DMS153 treated with DMSO at 0.1 percent for 48 hours (cell line): Measurements from ENCODE around the gene PTPRG.

Source experiments
- DNase-seq: peaks from one replicate; lab custom pipeline; 2025; ENCODE audit not compliant: unreplicated experiment; lab: John Stamatoyannopoulos, UW

Gene PTPRG

GRCh38 chr3:62093025-62093424 lies 531.7 kb downstream of the PTPRG start:
- no peak for DNase-seq

GRCh38 chr3:62094461-62094860 lies 533.1 kb downstream of the PTPRG start:
- DNase-seq, result no peak

- DNase-seq, result no peak
Measured at GRCh38 chr3:62095080-62095479, 533.7 kb downstream of the PTPRG start.

DNA sequence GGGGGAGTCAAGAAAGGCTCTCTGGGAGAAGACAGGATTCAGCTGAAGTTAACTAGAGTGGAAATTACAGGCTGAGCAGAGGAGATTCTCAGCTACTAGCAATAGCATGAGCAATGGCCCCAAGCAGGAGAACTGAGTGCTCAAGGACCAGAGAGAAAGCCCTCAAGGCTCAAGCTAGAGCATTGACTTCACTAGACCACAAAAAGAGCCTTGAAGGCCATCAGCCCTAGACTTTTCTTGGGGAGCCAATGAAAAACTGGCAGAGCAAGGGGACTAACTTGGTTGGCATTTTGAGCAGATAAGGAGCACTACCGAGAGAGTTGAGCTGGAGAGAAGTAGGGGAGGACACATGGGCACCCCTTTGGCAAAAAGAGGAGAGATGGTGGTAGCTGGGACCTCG lies 534.4 kb downstream of the PTPRG start:
- no peak for DNase-seq

GRCh38 chr3:62096521-62096920 lies 535.1 kb downstream of the PTPRG start:
- no peak for DNase-seq

GRCh38 chr3:62097121-62097520 lies 535.8 kb downstream of the PTPRG start:
- no peak for DNase-seq

- no peak for DNase-seq
Measured at GRCh38 chr3:62098646-62099365, 537.4 kb downstream of the PTPRG start.

DNA sequence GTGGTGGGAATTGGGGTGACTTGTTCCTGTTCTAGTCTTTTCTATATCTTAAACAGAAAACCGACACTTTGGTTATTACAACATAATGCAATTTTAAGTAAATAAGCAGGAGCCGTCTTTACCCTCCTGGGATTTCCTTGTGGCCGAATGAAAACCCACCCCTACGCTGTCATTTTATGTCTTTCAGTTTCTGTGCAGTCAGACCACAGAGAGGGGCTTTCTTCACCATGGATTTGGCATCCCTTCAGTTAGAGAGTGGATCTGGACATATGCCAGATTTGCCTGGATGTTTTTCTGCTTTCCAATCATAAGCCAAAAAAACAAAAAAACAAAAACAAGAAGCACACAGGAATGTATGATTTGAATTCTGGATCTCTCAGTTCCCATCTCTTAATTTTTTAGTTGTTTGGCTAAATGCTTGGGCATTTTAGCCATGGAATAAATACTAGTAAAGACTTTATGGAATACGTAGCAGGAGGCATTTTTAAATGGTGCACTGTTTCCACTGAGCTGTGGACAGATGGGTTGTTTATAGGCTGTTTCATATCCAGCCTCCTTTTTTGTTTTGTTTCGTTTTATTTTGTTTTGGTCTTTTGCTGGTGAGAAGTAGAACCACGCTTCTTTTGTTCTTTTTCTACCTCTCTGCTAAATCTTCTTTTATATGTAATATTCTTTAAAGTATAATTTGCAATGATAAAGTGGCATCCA lies 539.1 kb downstream of the PTPRG start:
- no peak for DNase-seq

- DNase-seq, result no peak
Measured at GRCh38 chr3:62101488-62101887, 540.1 kb downstream of the PTPRG start.

GRCh38 chr3:62103531-62103930 lies 542.2 kb downstream of the PTPRG start:
- DNase-seq, result no peak

GRCh38 chr3:62109534-62109933 lies 548.2 kb downstream of the PTPRG start:
- no peak for DNase-seq

DNA sequence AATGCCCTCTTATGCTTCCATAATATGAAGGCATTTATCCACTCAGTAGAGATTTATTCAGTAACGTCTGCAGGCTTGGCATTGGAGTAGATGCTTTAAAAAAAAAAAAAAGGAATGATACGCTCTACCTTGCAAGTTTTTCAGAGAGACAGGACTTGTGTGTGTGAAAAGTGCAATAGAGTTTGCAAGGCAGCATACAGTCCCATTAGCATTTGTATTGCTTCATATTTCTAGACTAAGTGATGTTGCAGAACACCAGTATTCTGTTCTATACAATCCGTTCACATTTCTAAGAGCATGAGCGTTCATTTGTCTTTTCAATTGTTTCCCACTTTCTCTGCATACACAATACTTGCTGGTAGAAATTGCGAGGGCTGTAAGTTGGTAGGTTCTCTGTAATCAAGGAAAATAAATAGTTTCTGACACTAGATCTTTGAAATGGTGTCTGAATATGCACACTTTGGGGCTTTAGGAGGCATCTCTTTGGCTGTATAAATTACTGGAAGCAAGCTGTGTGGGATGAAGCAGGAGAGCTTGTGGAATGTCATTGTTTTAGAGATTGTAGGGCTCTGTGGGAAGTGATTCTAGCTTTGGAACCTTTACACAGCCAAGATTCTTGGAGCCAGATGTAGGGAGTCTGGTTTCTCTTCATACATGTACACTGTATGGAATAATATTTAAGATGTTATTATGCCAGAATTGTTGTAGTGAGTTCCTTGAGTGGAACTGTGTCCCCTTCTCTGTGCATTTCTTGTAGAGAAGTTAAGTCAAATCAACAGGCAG lies 549.3 kb downstream of the PTPRG start:
- no peak for DNase-seq

DNA sequence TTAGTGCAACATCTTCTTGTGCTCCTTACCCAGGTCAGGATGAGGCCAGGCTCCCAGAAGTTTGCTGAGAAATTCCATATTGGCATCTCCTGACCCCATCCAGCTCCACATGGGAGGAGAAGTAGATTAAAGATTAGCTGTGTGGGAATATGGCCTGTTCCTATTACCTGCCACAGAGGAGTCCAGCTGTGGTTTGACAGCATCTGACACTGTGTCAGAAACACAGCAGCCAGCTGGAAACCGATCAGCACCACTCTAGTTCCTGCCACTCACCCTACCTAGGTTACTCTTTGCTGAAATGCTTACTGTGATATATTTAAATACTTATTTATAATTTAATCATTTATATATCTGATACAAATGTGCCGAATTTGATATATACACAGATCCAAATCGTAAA lies 551.7 kb downstream of the PTPRG start:
- no peak for DNase-seq

- no peak for DNase-seq
Measured at GRCh38 chr3:62114763-62115162, 553.4 kb downstream of the PTPRG start.

DNA sequence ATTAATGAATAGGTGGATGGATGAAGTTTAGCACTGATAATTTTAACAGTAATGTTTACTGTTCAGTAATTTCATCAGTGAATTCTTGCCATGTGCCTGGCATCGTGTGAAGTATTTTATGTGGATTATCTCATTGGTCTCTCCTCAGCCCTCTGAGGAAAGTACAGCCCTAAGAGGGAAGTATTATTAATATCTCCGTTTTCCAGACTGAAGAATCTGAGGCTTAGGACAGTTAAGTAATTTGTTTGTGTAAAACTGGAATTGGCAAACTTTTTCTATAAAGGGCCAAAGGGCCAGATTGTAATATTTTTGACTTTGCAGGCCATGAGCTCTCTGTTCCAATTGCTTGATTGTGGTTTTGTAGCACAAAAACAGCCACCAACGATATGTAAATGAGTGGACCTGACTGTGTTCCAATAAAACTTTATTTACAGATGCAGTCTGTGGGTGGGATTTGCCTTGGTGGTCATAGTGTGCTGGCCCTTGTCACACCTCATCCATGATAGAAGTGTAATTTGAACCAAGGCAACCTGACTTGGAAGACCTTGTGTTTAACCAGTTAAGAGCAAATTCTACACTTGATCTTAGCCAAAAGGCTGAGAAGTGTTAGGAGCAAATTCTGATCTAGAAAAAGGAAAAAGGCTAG lies 556.7 kb downstream of the PTPRG start:
- DNase-seq, result no peak

DNA sequence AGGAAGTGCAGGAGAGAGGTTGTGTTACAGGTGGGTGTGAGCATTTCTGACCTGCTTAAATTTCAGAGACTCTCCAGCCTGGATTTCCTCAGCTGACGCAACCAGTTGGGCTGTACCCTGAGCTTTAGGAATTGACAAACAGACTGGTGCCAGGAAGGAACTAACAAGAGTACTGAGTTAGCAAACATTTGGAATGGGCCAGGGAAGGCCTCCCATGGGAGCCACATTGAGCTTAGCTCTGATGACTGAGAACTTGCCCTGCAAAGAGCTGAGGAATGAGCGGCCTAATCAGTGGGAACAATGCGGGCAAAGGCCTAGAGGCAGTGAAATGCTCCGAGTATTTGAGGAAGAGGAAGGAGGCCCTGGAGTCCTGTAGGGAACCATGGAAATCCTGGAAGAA lies 557.8 kb downstream of the PTPRG start:
- no peak for DNase-seq

DNA sequence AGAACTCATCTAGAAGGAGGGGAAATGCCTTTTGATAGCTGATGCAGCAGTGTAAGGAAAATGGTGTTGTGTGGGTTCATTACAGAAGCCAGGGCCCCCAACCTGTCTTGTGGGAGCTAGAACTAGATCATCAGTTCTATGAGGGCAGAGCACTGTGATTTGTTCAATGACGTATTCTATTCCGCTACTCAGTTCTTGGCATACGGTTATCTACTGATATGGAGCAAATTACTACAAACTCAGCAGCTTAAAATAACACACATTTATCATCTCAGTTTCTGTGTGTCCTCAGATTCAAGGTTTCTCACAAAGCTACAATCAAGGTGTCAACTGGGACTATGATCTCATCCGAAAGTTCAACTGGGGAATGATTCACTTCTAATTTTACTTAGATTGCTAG lies 561.4 kb downstream of the PTPRG start:
- DNase-seq, result no peak

DNA sequence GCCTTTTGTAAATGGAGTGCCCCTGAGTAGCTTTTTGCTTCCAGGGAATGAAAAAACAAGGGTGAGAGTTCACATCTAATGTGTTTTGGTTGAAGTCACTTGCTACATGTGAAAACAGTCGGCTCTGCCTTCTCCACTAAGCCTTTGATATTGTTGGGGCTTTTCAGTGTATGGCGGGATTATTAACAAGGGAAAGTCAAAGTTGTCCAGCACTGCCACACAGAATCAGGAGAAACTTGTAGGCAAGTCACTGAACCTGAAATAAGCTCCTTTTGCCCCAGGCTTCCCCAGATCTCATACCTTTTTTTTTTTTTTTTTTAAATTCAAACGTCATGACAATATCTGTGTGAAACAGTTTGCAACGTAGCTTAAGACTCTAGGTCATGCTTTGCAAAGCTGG lies 564.0 kb downstream of the PTPRG start:
- DNase-seq, result no peak

- no peak for DNase-seq
Measured at GRCh38 chr3:62127116-62127515, 565.7 kb downstream of the PTPRG start.

- DNase-seq, result no peak
Measured at GRCh38 chr3:62128051-62128450, 566.7 kb downstream of the PTPRG start.

DNA sequence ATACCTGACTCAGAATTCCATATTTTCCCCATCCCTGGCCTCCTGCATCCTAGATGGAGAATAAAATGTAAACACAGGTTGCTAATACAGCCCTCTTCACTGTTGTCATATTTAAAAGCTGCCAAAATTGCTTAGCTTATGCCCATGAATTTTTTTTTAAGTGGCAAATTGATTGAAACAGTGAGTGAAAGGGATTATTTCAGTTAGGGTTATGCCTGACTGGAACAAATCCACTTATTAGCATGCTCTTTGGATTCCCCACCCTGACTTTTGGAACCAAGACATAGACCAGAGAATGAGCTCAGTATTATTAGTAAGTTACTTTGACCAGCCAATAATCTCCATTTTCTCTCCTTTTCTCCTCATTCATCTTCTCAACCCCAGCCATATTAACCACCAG lies 567.3 kb downstream of the PTPRG start:
- no peak for DNase-seq

DNA sequence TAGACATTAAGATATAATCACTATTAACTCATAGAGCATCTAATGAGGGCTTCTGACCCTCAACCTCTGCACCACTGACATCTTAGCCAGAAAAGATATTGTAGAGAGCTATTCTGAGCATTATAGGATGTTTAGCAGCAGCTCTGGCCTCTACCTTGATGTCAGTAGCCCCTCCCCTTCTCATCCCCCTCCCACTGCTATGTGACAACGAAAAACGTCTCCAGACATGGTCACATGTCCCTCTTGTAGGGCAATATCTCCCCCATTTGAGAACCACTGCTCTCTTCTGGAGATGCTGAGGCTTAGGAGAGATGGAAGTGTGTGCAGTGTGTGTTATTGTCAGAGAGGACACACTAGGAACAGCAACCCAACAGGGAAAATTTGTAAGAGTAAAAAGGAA lies 569.7 kb downstream of the PTPRG start:
- DNase-seq, result no peak
